GM19328 (cell line): ENCODE data around the gene PSD4.

Experiments
- ATAC-seq: cut with Tn5 transposase; IDR thresholded peaks from one replicate; pipeline ENCODE4 v1.9.1; 2021; ENCODE audit warnings: mild to moderate bottlenecking, moderate library complexity; ENCODE audit not compliant: unreplicated experiment

Gene PSD4

GRCh38 chr2:113183264-113183663, 9.5 kb downstream of the PSD4 start:
- no peak for ATAC-seq

DNA sequence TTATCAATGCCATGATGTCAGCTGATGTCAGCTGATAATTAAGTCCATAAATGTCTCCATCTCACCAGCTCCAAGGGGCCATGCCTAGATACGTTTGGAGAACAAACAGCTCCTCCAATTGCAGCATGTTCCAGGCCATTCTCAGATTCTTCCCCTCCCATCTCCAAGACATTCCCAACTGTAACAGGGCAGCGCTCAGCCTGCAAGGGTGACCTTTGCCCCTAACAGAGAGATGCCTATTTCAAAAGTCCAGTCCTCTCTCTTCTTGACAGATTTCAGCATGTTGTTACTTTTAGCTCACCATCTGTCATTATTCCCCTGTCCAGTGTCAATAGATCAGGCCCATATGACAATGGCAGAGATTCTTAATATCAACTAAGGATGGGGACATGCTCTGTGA, 9.9 kb downstream of the PSD4 start:
- ATAC-seq: no peak

- ATAC-seq: no peak
These were observed 10.9 kb downstream of the PSD4 start for GRCh38 chr2:113184531-113185230.

GRCh38 chr2:113185664-113186432, 12.1 kb downstream of the PSD4 start:
- ATAC-seq: no peak

GRCh38 chr2:113186433-113186796, 12.6 kb downstream of the PSD4 start:
- ATAC-seq: no peak

GRCh38 chr2:113187771-113188170, 14.0 kb downstream of the PSD4 start:
- ATAC-seq: no peak

GRCh38 chr2:113190871-113191270, 17.1 kb downstream of the PSD4 start:
- no peak for ATAC-seq

DNA sequence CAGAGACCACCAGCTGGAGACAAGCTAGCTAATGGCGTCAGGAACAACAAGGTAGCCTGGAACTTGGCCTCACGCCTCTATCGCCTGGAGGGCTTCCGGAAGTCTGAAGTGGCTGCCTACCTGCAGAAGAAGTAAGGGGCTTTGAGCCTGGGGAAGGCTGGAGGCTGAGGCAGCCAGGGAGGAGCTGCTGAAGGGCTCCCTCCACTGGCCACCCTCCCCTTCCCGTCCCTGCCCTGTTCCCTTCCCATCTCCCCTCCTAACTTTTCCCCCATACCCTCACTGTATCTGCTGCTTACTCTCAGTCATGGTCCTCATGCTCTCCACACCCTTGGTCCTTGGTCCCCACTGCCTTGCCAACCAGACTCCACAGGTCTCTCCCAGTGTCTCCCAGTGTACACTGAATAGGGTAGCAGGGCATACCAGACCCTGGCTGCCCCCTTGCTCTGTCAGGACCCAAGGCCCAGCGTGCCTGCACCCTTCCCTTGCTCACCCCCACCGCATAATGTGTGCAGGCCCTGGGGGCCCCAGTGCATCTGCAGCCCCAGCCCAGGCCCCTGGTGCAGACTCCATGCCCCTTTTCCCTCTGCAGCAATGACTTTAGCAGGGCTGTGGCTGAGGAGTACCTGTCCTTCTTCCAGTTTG, 18.8 kb downstream of the PSD4 start:
- ATAC-seq: no peak

- no peak for ATAC-seq
These were observed 22.2 kb downstream of the PSD4 start for GRCh38 chr2:113195923-113196501.

- ATAC-seq: no peak
These were observed 23.1 kb downstream of the PSD4 start for GRCh38 chr2:113196839-113197238.

GRCh38 chr2:113197347-113198047, 23.7 kb downstream of the PSD4 start:
- ATAC-seq: no peak

DNA sequence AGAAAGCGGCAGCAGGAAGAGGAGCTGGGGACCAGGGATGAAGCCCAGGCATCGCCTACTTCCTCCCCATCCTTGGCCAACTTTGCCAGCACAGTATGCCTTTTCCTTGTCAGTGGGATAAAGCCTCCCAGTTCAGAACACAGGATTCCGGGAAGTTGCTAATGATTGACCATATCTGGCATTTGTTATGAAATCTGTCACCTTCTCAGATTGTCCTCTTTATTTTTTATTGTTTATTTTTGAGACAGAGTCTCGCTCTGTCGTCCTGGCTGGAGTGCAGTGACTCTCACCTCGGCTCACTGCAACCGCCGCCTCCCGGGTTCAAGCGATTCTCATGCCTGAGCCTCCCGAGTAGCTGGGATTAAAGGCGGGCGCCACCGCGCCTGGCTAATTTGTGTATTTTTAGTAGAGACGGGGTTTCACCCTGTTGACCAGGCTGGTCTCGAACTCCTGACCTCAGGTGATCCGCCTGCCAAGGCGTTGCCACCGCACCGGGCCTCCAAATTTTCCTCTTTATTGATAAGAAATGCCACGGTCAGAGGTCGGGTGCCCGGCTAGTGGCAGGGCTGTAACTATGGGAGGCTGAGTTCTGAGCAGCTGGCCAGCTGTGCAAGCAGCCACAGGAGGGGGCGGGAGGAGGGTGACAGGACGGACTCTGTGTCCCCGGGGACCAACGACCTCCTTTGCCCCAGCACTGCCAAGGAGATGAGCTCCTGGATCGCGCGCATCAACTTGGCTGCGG, 24.4 kb downstream of the PSD4 start:
- no peak for ATAC-seq

DNA sequence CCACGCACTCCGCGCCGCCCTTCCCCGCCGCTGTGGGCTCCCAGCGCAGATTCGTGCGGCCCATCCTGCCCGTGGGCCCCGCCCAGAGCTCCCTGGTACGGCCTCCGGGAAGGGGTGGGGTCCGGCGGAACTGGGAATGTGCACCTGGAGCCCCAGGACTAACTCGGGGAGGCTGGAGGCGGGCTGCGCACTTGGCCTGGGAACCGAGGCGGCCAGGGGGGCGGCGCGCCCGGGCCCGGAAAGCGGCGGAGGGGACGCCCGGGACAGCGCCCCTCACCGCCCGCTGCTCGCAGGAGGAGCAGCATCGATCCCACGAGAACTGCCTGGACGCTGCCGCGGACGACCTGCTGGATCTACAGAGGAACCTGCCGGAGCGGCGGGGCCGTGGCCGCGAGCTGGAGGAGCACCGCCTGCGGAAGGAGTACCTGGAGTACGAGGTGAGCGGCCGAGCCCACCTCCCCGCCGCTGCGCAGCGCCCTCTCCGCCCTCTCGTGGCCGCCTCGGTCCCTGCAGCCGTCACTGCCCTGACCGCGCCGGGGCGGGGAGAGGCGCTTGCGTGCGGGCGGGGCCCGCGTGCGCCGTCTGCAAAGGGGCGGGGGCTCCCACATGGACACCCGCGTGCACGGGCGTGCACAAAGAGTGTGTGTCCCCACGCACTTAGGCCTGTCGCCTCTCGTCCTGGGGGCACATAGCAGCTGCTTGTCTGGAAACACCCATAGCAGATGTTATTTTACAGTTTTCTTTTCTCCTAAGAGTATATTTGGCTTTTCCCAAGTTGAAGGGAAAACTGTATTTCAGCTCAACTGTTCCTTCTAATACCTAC, 25.2 kb downstream of the PSD4 start:
- ATAC-seq: no peak

DNA sequence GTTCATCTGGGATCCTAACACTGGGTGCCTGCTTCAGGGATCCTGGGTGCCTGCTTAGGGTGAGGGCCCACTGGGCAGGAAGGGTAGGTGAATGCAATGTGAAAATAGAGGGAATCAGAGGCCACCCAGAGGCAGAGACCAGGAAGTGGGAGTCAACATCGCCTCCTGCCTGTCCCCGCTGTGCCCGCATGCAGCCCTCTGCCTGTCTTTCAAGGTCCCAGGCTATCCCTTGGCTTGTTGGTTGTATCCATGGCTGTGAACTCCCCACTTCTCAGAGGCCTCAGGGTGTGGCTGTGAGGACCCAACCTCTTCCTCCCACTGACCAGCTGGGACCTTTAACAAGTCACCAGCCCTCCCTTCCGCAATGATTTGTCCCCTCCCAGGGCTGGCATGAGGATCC, 26.5 kb downstream of the PSD4 start:
- no peak for ATAC-seq

GRCh38 chr2:113200736-113201490, 27.1 kb downstream of the PSD4 start:
- no peak for ATAC-seq

- no peak for ATAC-seq
These were observed 27.9 kb downstream of the PSD4 start for GRCh38 chr2:113201496-113202304.

DNA sequence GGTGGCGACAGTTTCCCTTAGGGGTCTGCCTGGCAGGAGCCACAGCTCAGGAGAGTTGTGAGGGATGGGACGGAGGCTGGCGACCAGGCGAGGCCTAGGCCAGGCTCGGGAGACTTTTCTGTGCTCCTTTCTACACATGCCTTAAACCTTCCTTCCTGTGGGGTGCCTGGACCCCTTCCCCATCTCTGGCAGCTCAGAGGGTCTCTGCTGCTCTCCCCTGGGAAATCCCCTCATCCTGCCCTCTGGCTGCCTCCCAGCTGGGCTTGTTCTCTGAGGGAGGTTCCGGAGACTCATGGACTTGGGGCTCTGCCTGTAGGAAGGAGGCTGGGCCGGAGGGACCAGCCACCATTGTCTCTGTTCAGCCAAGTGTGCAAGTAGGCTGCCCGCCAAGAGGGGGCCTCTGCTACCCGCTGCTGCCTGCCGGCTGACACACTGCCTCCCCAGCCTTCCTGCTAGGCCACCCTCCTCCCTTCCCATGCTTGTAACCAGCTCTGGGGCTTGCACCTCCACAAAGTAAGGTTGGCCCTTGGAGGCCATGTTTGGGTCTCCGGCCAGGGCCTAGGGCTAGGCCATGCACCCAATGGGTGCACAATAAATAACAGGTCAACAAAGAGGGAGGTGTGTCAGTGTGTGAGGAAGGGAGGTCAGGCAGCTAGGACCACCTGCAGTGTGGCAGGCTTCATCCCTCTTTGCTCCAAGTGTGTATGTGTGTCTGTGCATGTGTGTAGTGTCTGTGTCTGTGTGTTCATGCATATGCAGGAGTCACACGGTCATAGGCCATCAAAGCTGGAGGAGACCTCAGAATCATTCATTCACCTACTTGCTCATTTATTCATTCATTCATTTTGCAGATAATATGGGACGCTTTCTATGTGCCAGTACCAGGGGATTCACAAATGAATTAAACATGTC, 28.8 kb downstream of the PSD4 start:
- ATAC-seq: no peak
